Pons (tissue), 1 donor: Measurements from ENCODE around the gene HECW1.
"Not testable (repeated sequence)": the region's sequence is repeated elsewhere in the genome, so short reads cannot be mapped to it uniquely, and the experiment has no call there.

Experiments used
- DNase-seq: peaks from one replicate; pipeline ENCODE4 v3.0.0-alpha.2; 2016; ENCODE audit warnings: low spot score

Gene HECW1

DNA sequence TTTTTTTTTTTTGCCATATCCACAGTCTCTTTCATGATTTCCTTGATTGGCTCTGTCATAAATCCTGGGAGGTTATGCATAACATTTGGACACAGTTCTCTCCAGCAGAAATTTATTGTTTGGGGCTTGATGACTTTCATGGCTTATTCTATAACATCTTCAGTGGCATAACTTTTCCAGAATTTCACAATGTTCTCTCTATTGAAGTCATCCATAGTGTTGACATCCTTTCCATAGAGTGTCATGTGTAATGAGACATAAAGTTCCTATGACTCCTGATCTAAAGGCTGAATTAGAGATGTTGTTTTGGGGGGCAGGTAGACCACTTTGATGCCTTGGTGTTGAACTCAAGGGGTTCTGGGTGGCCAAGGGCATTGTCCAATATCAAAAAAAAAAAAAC, 433.8 kb downstream of the HECW1 start:
- no peak for DNase-seq

DNA sequence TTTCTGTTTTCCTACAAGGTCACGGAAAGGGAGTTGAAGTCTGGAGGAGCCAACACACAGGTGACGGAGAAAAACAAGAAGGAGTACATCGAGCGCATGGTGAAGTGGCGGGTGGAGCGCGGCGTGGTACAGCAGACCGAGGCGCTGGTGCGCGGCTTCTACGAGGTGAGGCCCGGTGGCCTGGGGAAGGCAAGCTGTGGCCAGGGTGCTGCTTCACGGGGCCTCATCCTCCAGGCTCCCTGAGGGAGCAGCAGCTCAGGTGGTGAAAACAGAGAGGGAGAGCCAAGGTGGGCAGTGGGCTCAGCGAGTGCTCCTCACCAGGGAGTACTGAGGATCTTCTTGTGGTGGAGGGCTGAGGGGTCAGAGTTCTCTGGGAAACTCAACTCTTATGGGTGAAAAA, 438.0 kb downstream of the HECW1 start:
- DNase-seq = no peak

- no peak for DNase-seq
These were observed 439.7 kb downstream of the HECW1 start for GRCh38 chr7:43552122-43552521.

GRCh38 chr7:43553999-43554398, 441.6 kb downstream of the HECW1 start:
- DNase-seq = no peak

DNA sequence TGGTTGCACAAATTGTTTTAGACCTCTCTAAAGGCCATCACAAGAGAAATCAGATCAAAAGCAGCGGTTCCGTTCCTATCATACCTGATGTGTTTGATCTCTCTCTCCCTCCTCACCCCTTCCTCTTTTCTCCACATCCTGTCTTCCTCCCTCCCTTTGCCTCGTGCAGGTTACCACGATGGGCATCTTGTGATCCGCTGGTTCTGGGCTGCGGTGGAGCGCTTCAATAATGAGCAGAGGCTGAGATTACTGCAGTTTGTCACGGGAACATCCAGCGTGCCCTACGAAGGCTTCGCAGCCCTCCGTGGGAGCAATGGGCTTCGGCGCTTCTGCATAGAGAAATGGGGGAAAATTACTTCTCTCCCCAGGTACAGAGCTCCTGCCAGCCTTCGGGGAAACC, 442.0 kb downstream of the HECW1 start:
- DNase-seq = no peak

DNA sequence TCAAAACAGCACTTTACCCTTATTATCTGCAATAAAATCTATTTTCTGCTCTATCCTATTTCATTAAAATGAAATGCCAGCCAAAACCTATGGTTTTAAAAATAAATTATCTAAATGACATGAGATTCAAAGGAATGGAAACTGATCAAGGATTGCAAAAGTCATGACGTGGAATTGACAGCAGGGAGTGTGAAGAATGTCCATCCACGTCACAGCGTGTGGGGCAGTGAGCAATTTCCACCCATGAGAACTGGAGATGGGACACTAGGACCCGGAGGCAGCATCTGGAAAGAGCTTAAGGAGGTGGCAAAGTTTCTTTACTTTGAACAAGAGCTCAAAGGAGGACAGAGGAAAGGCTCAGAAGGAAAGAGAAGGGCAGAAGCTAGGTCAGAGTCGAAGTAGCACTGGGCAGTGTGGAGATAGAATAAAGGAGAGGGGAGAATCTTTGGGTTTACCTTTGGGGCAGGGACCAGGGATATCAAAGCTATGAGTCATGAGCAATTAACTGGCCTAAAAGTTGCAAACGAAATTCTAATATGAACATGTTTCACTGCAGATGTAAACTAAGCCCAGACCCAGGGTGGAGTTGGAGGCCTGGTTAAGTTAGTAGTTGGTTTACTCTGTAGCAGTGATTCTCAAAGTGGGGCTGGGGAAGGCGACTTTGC, 445.5 kb downstream of the HECW1 start:
- DNase-seq = no peak

DNA sequence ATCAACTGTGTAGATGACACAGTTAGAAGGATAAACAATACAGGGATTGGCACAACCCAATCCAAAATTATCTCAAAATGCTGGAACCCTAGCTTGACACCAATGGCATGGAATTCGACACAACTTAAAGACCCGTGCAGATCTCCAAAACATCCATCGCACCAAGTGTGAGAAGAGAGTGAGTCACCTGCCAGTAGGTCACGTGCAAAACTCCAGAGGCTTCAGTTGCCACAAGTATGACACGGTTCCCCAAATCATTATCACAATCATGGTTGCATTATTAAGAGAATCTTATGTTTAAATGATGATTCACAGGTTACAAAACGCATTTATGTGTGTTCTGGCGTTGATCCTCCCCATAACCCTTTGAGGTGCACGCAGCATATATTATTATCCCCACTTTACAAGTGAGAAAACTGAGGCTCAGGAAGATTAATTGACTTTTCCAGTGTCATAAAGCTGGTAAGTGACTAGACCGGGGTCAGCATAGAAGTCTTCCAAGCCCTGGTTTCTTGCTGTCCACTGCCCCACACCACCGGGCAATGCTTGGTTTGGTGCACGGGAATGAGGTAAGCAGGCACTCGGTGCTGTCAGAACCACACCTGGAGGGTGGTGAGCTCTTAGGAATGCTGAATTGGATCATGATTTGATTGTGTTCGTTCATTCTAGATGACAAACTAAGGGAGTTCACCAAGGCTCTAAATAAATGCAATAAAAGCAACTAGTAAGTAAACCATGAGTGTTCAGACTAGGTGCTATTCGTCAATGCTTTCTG, 446.9 kb downstream of the HECW1 start:
- DNase-seq = no peak

DNA sequence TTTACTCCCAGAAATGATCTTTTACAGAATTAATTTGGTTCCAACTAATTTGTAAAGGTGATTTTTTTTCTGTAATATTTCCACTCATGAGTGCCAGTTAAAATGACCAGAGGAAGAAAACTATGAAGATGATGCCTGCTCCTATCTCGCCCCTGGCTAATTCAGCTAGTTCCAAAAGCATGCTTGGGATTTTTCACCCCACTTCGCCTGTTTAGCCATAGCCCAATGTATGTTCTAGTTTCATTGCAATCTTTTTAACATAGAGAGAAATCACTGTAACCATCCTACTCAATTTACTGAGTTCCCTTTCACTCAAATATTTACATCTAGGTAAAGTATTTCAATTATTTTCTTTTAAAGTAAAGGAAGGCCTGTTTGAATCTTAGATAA, 447.5 kb downstream of the HECW1 start:
- DNase-seq = no peak

- DNase-seq = no peak
These were observed 448.4 kb downstream of the HECW1 start for GRCh38 chr7:43560742-43561330.

GRCh38 chr7:43562383-43562782, 449.9 kb downstream of the HECW1 start:
- DNase-seq = no peak

DNA sequence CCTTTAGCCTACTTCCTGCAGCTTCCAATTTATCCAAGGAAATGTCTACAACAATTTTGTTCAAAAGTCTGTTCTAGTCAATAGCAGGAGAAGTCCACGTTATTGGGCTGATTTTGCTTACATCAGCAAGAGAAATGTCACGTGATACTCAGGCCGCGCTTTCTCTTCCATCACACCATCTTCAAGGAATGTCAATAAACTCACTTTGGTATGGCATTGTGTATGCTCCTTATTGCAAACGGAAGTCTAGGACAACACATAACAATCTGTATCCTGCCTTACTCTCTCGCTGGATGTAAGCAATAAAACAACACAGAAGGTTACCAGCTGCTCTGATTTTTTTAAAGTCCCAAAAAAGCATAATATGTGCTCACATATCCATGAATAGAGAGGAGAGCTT, 453.3 kb downstream of the HECW1 start:
- no peak for DNase-seq

DNA sequence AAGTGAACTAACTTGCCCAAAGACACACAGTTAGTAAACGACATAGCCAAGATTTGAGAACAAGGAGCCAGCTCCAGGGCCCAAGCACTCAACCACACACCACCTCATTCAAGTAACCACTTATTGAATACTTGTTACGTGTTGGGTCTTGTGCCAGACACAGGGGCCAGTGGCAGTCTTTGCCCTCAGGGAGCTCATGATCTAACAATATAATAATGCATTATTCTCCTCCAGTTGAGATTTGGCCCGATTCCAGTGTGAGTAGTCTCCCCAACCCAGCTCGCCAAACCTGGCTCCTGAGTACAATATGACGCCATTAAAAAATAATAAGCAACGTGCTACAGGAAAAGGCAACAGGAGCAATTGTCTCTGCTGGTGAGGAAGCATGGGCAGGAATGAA, 456.1 kb downstream of the HECW1 start:
- no peak for DNase-seq

DNA sequence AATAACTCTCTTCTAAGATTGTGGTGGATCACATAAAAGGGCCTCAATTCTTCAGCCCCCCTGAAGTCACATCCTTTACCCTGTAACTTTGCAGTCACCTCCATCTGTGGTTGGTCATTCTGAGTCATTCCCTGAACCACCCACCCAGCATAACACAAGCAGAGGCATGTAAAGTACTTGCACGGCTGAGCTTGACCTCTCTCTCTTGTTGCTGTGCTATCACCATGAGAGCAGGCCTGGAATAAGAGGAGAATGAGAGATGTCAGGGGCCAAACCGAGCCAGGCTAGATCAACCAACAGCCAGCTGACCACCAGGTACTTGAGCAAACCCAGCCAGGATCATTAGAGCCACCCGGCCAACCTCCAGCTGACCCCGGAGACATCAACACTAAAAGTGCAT, 457.0 kb downstream of the HECW1 start:
- no peak for DNase-seq

DNA sequence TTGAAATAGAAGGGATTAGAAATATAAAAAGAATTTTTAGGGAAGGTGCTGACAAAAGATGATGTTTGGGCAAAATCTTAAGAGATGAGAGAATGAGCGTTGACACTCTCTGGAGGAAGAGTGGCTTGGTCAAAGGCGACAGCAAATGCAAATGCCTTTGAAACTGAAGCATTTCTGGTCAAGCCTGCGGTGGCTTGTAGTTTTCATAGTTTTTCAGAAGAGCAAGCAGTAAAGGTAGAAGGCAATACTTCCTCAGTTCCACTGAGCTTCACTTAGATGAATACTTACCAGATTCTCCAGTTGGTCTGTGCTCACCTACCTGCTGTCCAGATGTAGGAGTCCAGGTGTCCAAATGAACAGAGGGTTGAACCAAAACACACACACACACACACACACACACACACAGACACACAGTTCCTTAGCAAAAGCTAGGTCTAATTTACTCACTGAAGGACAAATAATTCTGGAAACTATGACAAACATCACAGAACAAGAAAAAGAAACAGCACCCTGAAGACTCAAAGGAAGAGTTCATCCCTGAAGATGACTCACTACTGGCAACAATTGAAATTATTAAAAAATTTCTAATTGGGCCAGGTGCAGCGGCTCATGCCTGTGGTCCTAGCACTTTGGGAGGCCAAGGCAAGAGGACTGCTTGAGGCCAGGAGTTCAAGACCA, 458.4 kb downstream of the HECW1 start:
- DNase-seq = no peak

- peak; percentile 87 for DNase-seq
These were observed 460.1 kb downstream of the HECW1 start for GRCh38 chr7:43572516-43573049.

GRCh38 chr7:43573832-43574231, 461.4 kb downstream of the HECW1 start:
- DNase-seq = not testable (repeated sequence)

GRCh38 chr7:43575506-43575905, 463.1 kb downstream of the HECW1 start:
- no peak for DNase-seq

DNA sequence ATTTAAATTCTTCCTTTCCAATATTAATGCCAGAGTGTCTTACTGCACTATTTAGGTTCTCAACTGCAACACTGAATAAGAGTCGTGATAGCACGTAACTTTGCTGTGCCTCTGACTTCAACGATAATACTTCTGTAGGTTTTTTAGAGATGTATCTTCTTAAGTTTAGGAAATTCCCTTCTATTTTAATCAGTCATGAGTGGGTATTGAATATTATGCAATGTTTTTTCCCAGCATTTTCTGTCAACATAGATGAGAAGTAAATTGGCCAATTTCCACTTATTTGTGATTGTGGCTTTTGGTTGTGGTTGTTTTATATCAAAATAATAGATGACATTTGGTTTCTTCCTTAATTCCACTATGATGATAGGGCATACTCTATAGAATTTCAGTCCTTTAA, 463.8 kb downstream of the HECW1 start:
- no peak for DNase-seq

DNA sequence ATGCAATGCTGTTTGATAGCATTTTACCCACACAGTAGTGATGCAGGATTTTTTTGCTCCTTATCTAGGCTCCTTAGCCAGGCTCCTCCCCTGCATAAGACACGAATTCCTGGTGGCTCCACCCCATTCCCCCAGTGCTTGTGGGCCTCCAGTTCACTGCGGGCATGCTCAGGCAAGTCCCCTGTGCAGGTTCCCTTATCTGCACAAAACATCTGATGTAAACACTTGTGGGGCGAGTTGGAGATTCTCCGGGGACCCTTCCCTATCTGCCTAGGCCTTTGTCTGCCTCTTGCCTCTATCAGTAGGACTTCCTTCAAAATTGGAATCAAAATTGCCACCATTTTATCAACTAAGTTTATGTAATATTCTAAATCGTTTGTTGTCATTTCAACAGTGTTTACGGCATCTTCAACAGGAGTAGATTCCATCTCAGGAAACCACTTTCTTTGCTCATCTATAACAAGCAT, 465.1 kb downstream of the HECW1 start:
- DNase-seq = no peak

DNA sequence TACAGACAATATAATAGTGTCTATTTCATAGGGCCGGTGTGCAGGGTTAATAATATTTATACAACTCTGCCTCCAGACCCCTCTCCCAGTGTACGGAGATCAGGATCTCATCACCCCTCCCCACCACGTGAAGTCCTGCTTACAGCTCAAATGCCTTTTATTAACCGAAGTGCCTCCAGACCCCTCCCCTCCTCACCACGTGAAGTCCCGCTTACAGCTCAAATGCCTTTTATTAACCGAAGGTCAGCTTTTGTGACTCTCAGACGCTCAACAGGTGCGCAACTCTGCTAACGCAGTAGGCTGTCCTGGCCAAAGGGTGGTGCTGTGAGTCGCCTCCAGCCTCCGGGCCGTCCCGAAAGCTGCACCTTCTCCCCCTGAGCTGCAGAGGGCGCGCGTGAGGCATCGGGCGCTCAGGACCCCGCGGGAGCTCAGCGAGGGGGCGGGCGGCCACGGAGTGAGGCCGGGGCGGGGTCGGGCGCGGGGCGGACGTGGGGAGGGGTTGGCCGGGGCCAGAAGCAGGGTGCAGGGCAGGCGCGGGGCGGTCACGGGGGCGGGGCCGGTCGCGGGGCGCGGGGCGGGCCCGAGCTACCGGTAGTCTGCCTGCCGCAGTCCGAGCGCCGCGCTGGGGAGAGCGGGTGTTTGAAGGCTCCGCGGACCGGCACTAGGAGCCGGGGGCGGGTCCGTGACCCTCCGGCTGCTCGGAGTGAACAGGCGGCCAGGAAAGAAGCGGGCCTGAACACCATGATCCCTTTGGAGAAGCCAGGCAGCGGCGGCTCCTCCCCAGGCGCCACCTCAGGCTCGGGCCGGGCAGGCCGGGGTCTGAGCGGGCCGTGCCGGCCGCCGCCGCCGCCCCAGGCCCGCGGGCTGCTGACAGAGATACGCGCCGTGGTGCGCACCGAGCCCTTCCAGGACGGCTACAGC, 470.3 kb downstream of the HECW1 start, which contains the start of gene STK17A:
Gene STK17A, plus strand, starts transcription at position 606 of the 921 bp plus-strand sequence. Its CDS starts 136 bp downstream, at position 742.
- DNase-seq = peak; percentile 91
